ENCODE measurements around the gene CCDC78.
"Not testable (repeated sequence)": the region's sequence is repeated elsewhere in the genome, so short reads cannot be mapped to it uniquely, and the experiment has no call there.

Gene CCDC78

DNA sequence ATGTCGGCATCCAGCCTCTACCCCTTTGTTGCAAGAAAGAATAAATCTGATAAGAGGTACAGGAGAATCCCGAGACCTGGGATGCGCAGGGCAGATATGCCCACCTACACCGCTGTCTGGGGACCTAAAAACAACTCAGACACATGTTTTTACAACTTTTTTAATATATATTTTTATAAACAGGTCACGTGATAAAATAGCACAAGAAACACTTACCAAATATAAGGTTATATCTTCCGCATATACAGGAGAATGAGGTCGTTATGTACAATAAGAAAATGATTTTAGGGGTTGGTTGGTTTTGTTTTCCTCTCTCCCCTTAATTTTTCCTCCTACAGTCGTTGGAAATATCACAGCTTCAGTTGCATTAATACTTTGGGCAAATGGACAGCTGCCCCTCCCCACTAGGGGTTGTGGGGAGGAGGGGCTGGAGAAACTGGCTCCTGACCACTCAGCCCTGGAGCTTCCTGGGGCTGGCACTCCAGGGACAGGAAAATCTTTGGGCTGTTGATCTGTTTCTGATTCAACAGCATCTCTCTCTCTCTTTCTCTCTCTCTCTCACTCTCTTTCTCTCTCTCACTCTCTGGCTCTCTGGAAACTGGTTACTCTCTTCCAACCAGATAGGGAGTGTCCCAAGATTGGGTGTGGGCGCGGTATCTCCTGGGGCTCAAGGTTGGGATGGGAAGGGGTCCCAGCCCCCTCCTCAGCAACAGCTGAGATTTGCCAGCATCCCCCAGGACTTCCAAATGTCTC, 33.7 kb downstream of the CCDC78 start:
- no peak for DNase-seq (ENCODE audit: low spot score)

DNA sequence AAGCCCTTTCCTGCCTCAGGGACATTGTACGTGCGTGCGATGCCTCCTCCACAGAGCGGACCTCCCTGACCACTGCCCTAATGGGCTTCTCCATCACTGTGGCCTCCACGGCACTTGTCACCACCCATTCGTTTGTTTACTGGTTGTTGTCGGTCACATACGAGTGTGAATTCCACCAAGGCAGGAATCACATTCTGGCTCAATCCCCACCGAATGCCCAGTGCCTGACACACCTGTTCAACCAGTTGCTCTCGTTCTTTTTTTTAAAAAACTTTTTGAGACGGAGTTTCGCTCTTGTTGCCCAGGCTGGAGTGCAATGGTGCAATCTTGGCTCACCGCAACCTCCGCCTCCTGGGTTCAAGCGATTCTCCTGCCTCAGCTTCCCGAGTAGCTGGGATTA, 35.0 kb downstream of the CCDC78 start:
- DNase-seq (ENCODE audit: low spot score), result not testable (repeated sequence)

DNA sequence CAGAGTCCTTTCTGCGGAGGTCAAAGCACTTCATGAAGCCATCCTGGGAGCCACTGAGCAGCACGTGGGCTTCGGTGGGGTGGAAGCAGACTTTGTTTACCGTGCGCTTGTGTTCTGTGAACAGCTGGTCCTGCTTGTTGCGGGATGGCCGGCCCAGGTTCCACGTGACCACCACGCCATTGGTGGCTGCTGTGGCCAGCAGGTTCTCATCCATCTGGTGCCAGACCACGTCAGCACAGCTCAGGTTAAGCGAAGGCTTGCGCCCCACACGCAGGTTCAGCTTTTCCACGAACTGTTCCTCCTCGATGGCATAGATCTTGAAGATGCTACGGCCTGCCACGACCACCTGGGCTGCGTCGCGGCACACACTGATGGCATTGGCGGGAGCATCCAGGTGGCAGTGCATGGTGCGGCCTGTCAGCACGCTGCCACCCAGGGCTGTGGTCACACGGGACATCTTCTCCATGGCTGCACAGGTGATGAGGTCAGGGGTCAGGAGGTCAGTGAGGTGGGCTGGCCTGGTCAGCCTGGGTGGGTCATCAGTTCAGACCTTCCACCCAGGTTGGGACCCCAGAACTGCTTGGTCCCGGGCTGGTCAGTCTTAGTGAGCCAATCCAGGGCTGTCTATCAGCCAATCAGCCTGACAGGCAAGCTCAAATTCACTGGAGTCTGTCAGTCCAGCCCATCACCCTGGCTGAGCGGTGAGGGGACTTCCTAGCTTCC, 36.9 kb downstream of the CCDC78 start:
- no peak for DNase-seq (ENCODE audit: low spot score)

DNA sequence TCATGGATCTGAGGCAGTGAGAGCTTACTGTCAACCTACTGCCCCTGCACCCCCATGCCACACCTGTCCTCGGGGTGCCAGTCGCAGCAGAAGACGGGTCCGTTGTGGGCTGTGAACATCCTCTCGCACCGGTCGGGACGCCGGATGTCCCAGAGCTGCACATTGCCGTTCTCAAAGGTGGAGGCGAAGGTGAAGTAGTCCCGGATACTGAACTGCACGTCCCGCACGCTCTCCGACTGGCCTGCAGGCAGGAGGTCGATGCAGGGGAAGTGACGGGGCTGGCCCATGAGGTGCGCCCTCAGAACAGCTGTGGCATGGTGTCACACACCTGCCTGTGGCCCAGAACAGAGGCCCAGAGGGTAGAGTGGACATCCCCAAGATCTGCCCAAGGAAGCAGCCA, 38.7 kb downstream of the CCDC78 start:
- no peak for DNase-seq (ENCODE audit: low spot score)

DNA sequence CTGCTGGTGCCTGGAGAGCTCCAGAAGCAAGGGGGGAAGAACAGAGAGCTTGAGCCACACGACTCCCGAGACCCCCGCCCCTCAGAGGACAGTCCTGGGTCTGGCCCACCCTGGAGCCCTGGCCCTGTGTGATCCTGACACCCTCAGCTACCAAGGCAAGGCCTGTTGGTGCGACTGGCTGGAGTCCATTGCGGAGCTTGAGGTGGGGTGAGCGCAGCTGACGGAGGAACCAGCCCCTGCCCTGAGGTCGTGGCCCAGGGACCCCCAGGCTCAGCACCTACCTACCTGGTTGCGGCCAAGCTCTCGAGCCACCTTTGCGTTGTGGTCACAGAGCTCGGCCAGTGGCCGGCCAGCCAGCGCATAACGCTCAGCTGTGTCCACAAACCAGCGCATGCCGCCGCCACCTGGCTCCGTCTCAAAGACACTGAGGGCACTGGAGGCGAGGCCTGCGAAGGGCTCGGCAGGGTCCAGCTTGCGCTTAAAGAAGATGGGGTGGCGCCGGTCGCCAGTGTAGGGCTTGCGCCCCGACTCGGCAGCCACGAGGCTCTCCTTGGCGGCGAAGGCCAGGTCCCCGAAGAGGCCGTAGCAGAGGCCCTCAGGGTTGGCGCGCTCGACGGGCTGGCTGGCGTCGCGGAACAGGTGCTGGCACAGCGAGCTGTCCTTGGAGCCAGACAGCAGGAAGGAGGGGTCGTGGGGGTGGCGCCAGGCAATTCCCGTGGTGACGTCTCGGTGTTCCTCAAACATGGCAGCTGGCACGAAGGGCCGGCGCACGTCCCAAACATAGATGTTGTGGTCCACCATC, 39.6 kb downstream of the CCDC78 start:
- no peak for DNase-seq (ENCODE audit: low spot score)

DNA sequence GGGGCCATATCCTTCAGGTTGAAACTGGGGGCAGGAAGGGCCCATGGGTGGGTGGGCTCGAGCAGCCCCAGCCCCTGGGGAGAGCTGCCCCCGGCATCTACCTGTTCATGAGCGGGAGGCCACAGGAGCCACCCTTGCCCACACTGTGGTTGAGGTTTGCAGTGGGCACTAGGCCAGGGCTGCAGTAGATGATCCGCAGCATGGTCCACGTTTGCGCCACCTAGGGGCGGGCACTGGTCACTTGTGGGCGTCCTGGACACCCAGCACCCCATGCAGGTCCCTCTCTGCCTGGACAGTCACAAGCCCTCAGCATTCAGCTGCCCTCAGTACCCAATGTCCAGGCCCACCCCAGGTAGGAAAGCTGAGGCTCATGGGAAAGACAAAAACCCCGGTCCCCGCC, 40.3 kb downstream of the CCDC78 start:
- no peak for DNase-seq (ENCODE audit: low spot score)

DNA sequence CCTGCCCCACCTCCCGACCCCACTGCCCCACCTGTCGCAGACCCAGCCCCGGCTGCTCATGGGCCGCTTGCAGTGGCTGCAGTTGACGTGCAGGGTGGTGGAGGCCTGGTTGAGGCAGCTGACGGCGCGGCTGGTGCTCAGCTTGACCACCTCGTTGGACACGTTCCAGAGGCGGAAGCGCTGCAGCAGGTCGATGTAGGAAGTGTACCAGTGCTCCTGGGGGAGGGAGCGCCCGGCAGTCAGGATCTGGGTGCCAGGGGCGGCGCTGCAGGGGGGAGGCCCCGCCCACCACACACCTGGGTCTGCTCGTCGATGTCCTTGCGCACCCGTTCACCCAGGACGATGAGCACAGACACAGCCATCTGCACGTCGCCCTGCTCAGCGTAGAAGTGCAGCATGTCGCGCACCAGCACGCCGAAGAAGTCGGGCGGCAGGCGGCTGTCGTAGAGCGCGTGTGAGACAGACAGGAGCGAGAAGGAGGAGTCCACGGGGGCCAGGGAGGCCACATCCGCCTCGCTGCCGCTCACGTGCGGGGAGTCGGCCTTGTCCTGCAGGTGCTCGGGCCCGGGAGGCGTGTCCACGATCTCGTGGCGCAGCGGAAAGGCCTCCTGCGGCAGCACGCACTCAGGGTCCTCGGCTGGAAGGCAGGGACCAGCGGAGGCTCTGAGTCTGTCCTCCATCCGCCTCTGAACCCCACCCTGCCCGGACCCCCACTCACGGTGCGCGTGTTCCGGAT, 41.1 kb downstream of the CCDC78 start:
- DNase-seq (ENCODE audit: low spot score), result no peak

DNA sequence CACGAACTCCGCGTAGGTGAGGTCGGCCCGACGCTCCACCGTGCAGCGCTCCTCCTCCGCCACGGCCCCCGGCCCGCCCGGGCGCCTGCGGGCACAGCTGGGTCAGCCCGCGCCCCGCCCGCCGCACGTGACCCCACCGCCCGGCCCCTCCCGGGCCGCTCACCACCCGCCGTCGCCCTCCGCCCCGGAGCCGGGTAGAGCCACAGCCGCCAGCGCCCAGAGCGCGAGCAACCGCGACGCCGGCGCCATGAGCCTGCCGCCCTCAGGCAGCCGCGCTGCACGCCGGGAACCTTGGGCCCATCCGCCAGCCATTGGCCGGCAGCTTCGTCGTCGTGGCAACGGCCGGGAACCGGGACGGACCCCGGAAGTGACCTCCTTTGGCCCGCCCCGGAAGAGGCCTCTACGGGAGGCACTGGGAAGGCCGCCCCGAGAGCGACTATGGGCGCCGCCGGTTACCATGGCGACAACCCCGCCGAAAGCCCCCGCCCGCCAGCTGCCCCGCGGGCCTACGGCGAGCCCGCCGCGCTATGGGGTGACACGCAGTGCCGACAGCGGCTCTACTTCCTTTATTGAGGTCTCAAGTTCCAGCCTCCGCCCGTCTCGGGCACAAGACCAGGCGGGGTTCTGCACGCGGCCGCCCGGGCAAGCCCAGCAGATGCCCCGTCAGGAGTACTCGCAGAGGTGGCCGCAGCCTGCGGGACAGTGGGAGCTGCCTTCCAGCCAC, 42.0 kb downstream of the CCDC78 start, which contains the start of gene JMJD8:
Gene JMJD8 (minus strand): TSS at position 264 of the 724 bp plus-strand sequence. CDS start 15 bp downstream, at position 249.
- DNase-seq (ENCODE audit: low spot score), result peak; percentile 97

DNA sequence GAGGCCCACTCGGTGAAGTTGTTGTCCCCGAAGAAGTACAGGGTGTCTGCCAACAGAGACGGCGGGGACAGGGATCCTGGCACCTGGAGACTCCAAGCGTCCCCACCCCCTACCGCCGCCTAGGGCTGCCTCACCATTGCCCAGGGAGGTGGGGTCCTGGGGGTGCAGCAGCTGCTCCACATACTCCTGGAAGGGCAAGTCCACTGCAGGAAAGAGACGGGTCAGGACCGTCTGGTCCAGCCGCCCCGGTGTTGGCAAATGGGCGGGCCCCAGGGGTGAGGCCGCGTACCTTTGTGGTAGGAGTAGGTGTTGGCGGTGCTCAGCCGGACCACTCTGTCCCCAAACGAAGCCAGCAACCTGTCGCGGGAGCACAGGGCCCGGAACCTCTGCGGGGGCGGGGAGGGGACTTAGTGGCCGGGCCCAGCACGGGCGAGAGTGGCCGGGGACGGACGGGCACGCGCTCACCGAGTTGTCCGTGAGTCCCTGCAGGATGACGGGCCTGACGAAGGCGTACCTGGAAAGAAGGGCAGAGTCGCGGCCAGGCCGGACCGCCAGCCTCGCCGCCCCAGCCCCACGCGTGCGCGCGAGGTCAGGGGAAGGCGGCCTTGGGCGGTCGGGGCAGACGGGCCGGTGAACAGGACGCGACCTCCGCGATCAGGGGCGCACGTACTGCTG, 42.7 kb downstream of the CCDC78 start:
- no peak for DNase-seq (ENCODE audit: low spot score)

DNA sequence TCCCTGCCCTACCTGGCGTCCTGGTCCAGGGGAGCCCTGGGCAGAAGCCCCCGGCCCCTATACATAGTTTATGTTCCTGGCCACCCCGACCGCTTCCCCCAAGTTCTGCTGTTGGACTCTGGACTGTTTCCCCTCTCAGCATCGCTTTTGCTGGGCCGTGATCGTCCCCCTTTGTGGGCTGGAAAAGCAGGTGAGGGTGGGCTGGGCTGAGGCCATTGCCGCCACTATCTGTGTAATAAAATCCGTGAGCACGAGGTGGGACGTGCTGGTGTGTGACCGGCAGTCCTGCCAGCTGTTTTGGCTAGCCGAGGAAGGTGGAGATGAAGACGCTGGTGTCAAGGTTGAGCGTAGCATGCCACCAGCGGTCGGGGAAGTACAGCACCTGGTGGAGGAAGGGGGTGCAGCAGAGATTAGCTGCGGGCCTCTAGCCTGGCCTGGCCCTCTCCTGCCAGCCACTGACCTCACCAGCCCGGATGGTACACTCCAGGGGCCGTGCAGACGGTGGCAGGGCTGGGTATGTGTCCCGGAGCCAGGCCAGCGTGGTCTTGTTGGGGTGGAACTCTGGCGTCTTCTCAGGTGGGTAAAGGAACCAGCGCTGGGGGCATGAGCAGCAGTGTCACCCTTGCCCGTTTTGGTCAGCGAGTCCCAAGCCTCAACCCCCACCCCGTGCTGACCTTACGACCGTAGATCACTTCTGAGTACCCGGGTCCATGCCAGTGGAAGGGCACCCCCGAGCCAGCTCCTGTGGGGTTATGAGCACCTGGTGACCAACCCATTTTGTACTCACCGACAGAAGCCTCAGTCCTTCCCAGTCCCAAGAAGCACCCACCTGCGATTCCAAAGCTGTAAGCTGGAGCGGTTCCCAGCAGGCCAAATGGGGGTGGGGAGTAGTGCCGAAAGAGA, 43.5 kb downstream of the CCDC78 start:
- DNase-seq (ENCODE audit: low spot score), result no peak

DNA sequence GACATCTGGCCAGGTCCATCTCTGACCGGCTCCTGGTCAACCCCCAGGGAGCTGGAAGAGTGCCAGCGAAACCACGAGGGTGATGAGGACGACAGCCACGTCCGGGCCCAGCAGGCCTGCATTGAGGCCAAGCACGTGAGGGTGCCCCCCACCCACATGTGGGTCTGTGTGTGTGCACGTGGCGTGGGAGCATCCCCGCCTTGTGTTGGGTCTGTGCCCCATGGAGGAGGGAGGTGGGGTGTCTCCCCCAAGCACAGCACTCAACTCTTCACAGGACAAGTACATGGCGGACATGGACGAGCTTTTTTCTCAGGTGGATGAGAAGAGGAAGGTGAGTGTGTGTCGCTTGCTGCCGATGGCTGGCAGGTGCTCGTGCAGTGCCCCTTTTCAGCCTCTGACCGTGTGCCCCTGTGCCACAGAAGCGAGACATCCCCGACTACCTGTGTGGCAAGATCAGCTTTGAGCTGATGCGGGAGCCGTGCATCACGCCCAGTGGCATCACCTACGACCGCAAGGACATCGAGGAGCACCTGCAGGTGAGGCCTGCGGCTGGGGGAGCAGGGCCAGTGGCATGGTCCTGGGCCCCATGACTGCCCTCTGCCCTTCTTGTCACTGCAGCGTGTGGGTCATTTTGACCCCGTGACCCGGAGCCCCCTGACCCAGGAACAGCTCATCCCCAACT, 44.4 kb downstream of the CCDC78 start:
- no peak for DNase-seq (ENCODE audit: low spot score)

DNA sequence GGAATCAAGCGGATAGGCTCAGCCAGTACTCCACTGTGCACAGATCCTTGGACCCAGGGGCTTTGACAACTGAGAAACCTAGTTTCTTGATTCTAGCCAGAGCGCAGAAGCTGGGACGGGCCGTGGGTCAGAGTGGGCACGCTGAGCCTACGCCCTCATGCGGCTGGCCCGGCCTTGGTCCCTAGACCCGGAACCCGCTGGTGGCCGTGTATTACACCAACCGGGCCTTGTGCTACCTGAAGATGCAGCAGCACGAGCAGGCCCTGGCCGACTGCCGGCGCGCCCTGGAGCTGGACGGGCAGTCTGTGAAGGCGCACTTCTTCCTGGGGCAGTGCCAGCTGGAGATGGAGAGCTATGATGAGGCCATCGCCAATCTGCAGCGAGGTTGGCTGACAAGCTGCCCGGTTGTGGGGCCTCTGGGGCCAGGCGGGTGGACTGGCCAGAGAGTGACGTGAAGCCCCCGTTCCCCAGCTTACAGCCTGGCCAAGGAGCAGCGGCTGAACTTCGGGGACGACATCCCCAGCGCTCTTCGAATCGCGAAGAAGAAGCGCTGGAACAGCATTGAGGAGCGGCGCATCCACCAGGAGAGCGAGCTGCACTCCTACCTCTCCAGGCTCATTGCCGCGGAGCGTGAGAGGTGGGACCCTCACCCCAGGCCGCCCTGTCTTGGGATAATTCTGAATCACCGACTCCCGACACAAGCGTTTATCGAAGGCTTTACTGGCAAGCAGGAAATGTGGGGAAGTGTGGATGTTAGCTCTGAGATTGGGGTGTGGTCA, 45.1 kb downstream of the CCDC78 start:
- DNase-seq (ENCODE audit: low spot score), result no peak

DNA sequence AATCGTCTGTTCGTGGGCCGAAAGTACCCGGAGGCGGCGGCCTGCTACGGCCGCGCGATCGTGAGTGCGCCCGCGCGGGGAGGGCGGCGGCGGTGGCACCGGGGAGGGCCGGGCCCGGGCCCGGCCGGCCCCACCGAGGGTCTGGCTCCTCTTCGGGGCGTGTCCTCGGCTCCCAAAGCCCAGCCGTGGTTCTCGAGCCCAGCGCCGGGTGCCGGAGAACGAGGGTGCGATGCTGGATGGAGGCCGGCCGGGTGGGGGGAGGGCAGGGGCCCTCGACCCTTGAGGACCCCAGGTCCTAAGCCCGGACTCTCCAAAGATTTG, 45.7 kb downstream of the CCDC78 start:
- no peak for DNase-seq (ENCODE audit: low spot score)

DNA sequence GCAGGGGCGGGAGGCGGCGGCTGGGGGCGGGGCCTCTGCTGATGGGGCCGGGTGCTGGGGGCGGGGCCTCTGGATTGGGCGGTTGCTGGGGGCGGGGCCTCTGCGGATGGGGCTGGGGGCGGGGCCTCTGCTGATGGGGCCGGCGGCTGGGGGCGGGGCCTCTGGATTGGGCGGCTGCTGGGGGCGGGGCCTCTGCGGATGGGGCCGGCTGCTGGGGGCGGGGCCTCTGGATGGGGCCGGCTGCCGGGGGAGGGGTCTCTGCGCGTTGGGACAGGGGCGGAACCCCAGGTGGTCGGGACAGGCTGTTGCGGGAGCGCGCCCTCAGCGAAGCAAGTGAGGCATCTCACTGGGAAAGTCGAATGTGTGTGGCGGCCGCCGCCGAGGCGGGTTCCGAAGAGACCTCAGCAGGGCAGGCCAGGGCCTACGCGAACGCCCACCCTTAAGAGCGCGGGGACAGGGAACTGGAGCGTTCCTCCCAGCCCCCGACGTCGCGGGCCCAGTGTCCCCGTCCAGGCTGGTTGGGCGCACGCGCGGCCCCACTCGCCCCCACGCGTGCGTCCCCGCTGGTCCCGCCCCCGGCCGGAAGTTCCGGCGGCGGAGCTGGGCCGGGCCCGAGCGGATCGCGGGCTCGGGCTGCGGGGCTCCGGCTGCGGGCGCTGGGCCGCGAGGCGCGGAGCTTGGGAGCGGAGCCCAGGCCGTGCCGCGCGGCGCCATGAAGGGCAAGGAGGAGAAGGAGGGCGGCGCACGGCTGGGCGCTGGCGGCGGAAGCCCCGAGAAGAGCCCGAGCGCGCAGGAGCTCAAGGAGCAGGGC, 46.2 kb downstream of the CCDC78 start, which contains the start of gene STUB1:
Gene STUB1 (plus strand): TSS at position 597 of the 811 bp plus-strand sequence. CDS start 116 bp downstream, at position 713.
- DNase-seq (ENCODE audit: low spot score), result peak; percentile 81

DNA sequence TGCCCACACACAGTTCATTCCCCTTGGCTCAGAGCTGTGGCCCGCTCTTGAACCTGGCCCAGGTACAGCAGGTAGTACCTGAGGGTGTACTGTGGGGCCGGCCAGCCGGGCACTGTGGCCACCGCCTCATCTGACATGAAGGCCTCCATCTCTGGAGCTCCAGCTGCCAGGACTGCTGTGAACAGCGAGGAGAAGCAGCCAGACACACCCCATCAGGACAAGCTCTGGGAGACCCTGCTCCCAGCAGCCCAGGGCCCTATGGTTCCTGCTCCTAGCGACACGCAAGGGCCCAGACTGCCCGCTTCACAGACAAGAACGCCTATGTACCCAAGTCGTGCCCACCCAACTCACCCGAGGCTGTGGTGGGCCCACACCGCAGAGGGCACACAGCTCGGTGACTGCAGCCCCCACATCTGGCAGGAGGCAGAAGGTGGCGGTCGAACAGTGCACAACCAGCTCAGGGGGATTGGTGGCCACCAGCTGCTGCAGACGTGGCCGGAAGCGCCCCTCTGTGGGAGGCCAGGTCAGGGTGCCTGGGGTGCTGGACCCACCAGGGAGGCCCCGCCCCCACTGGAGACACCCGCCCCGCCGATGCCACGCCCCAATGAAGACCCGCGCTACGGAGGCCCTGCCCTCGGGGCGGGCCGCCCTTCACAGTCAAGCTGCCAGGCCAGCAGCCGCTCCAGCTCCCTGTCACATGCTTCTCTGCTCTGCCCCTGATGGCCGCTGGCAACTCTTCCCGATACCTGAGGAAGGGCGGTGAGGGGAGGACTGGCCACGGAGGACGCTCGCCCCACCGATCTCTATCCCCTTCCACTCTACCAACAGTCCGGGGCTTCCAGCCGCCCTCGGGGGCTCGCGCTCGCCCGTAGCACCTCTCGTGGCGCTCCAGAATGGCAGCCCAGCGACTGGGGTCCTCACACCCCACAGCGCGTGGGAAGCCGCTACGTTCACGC, 47.1 kb downstream of the CCDC78 start:
- DNase-seq (ENCODE audit: low spot score), result peak; percentile 48

DNA sequence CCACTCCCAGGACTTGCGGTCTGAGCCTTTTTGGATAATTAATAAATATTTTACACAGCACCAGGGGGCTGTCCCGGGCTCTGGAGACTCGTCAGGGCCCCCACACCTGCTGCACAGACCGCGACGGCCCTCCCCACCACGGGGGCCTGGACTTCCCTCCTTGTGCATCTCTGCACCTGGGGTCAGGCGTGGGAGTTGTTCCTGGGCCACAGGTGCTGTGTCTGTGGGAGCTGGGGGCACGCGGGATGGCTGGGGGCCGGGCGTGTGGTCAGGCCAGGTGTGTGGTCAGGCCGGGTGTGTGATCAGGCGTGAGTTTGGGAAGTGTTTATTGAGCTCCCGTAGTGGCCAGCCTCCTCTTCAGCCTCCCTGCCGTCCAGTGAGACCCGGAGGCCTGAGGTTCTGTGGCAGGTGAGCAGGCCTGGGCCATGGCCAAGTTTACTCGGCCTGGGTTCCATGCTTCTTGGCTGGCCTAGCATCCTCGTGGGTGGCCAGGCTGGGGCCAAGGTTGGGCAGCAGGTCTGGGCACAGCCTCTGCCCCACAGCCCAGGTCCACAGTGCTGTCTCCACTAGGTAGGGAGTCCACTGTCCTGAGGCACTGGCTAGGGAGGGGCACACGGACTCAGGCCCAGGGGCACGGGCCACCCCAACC, 47.9 kb downstream of the CCDC78 start:
- no peak for DNase-seq (ENCODE audit: low spot score)
